Measurements from ENCODE around the gene SLC6A14.

SLC6A14 gene, protein sequence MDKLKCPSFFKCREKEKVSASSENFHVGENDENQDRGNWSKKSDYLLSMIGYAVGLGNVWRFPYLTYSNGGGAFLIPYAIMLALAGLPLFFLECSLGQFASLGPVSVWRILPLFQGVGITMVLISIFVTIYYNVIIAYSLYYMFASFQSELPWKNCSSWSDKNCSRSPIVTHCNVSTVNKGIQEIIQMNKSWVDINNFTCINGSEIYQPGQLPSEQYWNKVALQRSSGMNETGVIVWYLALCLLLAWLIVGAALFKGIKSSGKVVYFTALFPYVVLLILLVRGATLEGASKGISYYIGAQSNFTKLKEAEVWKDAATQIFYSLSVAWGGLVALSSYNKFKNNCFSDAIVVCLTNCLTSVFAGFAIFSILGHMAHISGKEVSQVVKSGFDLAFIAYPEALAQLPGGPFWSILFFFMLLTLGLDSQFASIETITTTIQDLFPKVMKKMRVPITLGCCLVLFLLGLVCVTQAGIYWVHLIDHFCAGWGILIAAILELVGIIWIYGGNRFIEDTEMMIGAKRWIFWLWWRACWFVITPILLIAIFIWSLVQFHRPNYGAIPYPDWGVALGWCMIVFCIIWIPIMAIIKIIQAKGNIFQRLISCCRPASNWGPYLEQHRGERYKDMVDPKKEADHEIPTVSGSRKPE

DNA sequence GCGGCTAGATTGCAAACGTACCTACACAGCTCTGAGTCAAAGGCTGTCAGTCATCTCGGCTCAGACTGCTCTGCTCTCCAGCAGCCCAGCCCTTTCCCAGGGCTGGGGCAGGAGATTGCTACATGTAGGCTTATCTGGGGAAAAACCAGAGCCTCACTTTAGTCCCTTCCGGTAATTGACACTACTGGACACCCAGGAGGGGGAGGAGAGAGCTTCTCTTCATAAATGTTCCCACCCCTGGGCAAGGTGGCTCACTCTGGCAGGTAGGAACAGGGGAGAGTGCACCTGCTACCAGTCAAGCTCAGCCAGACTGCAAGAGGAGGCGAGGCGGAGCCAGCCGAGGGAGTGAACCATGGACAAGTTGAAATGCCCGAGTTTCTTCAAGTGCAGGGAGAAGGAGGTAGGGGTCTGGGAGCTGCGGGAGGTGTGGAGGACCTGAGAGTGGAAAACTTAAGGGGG, at the start of gene SLC6A14:
Gene SLC6A14, plus strand, starts transcription at position 249 of the 459 bp plus-strand sequence. Its CDS starts 104 bp downstream, at position 353.
- DNase-seq (ENCODE audit: low read depth), result no peak

DNA sequence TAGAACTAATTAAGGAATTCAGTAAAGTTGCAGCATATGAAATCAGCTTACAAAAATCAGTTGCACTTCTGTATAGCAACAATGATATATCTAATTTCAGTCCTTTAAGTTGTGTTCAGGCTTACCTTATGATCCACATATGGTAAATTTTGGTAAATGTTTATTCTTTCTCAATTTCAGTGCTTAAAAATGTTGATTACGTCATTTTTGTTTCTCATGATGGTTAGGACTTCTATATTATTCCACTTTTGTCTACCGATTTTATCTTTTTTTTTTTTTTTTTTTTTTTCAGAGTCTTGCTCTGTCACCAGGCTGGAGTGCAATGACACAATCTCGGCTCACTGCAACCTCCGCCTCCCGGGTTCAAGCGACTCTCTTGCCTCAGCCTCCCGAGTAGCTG, 40.7 kb upstream of the SLC6A14 start:
- DNase-seq (ENCODE audit: low read depth), result no peak

DNA sequence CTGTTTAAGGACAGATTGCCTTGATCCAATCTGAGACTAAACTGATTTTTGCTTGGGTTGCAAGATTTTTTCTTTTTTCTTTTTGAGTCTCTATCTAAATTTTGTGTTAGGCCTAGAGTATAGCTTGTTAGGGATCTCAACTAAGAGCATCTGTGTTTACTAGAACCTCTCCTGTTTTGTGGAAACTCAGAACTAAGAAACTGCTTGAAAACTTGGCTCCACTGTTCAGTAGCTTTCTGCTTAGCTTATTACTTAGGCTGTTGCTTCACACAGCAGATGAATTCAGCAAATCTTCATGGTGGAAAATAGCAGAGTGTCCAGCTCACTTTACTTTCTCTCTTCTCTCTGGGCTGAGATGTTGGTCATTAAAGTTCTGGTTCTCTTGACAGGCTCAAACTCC, 36.7 kb upstream of the SLC6A14 start:
- DNase-seq (ENCODE audit: low read depth), result no peak

DNA sequence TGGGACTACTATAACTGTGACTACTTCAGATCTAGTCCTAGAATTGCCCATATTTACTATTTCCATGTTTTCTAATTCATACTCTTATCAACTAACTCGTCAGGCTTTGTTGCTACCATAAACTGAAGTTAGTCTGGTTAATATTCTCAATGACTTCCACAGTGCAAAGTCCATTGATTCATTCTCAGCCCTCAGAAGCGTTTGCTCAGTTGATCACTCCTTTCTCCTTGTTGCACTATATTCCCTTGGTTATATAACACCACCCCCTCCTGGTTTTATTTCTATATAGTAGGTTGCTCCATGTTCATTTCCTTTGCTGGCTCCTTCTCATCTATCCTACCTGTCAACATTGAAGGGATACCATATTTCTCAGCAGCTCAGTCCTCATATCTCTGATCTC, 27.2 kb upstream of the SLC6A14 start:
- DNase-seq (ENCODE audit: low read depth), result no peak

DNA sequence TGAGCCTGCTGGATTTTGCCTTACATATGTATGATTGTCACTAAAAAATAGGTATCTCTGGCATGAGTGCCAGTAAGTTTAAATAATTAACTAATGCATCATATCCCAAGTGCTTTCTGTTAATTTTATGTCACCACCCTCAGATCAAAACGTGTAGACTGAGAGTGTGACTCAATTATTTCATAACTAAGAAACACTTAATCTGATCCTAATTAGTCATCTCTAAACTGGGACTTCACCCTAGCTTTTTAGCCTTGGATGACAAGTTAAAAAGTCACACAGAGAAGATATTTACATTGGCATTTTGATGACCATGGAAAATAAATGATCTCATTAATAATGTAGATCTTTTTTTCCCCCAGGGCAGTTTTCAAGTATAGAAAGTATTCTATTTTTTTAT, 23.1 kb upstream of the SLC6A14 start:
- DNase-seq (ENCODE audit: low read depth), result no peak

DNA sequence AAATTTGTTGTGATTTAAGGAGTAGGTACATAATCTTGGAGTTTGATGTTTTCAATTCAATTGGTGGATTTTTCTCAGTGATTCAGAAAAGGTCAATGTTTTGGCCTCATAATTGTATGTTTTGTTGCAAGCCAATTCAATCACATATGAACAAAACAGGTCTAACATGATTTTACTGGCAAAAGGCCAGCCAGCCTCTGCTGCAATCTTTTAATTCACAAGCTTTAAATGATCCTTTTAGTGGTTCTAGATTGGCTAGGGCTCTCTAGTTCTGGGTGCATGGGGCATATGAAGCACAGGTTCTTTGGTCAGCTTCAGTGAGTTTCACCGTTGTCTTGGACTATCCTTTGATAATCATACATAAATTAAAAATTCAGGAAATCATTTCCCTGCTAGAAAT, 19.2 kb upstream of the SLC6A14 start:
- no peak for DNase-seq (ENCODE audit: low read depth)

DNA sequence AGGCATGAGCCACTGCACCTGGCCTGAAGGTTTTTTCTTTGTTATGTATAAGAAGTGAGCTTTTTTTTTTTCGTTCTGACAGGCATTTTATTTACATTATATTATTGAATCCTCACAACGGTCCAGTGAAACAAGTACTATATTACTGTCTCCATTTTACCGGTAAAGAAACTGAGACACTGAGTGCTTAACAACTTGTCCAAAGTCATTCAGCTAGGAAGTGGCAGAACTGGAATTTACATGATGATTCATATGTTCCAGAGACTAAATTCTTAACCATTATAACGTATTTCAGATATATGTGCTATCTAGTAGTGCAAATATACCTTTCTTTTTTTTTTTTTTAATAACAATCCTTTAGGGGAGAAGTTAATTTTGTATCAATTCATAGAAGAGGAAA, 18.4 kb upstream of the SLC6A14 start:
- no peak for DNase-seq (ENCODE audit: low read depth)

DNA sequence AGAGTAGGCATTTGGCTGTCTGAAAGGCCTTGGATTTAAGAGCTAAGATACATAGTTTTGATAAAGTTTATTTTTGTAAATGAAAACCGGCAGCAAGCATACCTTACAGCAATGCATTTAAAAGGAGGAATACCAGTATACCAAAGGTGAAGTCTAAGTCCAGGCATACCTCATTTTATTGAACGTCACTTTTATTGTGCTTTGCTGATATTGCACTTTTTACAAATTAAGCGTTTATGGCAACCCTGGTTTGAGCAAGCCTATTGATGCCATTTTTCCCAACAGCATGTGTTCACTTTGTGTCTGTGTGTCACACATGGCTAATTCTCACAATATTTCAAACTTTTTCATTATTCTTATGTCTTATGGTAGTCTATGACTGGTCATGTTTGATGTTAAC, 8.4 kb upstream of the SLC6A14 start:
- no peak for DNase-seq (ENCODE audit: low read depth)

DNA sequence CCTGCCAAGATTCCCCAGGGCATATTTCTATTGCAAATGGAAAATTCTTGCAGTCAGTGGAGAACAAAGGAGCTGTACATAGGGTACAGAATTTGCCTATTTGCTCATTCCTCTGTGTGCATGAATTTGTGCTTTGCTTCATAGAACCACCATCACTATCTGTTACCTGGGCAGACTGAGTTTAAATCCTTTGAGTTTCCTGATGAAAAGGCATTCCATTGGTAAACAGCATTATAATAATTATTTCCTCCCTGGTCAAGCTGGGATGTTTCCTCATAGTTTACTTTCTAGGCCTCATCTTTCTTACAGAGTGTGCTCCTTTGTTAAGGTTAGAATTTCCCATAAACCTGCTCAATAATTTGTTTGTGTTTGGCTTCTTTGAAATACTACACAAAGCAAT, 809 bp upstream of the SLC6A14 start:
- DNase-seq (ENCODE audit: low read depth), result no peak

DNA sequence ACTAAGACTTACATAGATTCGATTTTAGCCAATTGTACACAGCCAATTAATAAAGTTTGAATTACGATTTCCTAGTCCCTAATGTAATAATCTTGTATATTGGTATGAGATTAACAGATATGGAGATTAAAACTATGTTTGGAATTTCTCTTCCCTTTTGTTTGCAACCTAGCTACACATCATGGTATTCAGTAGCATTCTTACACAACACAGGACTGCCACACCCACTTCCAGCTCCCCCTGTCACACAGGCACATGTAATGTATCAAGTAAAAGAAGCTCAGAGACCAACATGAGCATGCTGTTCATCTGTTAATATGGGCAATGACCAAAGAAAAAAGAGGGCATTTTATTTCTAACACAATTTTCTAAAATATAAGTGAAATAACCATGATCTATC, 12.8 kb downstream of the SLC6A14 start:
- no peak for DNase-seq (ENCODE audit: low read depth)

DNA sequence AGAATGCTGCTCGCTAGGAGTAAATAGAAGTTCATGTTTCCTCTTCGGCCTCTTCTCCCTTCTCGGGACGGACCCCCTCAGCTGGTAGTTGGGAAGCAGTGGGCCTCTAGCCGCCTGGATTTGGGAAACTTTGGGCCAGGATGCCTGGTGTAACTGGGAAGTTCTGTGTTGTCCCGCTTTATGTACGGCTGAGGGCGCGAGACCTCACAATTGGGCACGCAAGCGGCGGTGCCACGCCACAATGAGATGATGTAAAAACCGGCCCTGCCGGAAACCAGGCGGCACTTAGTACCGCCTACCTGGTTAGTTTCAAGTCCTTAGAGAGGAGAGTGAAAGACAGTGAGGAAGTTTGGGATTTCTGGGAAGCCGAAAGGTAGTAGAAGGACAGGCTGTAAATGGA, 26.4 kb downstream of the SLC6A14 start, which contains the start of gene CT83:
Gene CT83, minus strand, starts transcription at position 155 of the 400 bp plus-strand sequence. Its CDS starts 120 bp downstream, at position 35.
- no peak for DNase-seq (ENCODE audit: low read depth)

DNA sequence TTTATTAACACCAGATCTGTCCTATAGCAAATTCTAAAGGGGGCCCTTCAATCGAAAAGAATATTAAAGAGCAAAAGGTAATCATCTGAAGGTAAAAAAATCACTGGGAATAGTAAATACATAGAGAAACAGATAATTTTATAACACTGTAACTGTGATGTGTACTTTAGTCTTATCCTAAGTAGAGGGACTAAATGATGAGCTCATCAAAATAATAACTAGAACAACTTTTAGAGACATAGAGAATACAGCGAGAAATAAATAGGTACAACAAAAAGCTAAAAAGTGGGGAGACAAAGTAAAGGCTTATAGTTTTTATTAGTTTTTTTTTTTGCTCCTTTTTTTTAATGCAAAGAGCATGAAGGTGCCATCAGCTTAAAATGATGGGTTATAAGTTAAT, 43.7 kb downstream of the SLC6A14 start:
- no peak for DNase-seq (ENCODE audit: low read depth)

DNA sequence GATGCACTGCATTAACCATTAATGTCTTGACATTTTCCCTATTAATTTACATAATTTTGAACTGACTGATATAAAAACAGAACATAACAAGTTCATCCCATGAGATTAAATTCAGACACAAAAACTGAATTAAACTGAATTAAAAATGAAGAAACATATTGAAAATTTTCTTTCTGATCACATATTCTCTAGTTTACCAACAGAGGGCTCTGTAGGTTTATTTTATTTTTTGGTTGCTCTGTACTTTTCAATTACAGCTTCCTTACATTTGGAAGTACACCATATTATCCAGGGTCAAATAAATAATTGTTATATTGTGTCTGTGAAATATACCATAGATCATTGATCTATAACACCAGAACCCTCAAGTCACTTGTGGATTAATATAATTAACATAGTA, 53.7 kb downstream of the SLC6A14 start:
- no peak for DNase-seq (ENCODE audit: low read depth)

DNA sequence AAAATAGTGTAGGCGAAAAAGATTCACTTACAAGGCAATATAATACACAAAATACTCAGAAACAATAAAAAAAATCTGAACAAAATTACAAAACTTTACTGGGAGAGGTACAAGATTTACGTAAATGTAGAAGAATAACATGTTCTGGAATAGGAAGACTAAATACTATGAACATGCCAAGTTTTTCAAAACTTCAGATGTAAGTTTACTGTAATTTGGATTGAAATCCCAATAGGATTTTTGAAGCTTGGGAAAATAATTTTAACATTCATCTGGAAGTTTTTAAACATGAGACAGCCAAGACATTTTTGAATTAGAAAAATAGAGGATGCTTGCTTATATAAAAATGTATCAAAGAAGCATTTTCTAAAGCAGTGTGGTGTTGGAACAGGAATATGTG, 56.9 kb downstream of the SLC6A14 start:
- DNase-seq (ENCODE audit: low read depth), result no peak

DNA sequence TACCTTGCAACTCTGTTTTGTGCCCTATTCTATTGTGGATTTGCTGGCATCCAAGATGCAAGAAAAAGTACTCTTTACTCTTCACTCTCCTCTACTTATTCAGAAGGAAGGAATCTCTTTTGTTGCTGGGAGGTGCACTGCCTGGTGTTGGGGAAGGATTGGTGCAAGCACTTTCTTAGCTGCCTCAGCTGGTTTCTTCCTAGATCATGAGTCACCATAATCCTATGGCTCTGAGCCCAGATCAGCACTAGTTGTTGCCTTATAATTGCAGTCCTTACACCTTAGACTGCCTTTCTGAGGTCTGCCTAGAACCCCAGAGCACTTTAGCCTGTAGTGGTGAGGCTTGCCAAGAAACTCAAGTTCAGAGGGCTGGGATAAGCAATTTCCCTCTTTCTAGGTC, 63.4 kb downstream of the SLC6A14 start:
- DNase-seq (ENCODE audit: low read depth), result no peak

Data from GM04504 (cell line).